NCI-H2227 treated with DMSO at 0.1 percent for 48 hours (cell line): Measurements from ENCODE around the gene SETD7.
"Not testable (repeated sequence)": the region's sequence is repeated elsewhere in the genome, so short reads cannot be mapped to it uniquely, and the experiment has no call there.

Source experiments
- DNase-seq: peaks from one replicate; lab custom pipeline; 2025; lab: John Stamatoyannopoulos, UW

SETD7 gene

GRCh38 chr4:139465922-139466321, 90.1 kb downstream of the SETD7 start:
- no peak for DNase-seq

GRCh38 chr4:139464512-139464911, 91.5 kb downstream of the SETD7 start:
- DNase-seq = not testable (repeated sequence)

DNA sequence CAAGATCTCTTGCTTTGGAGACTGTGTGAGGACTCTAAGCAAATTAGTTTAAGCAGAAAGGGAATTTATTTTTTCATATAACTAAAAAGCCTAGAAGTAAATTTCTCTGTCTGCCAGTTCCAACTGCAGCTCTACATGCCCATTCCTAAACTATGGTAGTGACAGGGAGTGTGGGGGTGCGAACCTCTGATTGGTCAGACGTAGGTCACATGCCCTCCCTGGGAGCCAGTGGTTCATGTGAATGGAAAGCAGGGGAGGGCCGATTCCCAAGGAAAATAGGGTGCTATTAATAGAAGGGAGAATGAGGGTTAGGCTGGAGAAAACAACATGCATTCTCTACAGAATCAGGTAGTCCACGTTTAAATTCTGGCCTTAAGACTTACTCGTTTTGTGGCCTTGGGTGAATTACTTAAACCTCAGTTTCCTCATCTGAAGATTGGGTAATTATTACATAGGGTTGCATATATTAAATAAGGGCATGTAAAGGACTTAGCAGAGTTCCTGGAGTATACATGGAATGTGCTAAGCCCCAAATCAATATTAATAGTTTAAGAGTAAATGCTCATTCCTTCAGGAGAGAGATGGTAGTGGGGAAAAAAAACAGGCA, 94.9 kb downstream of the SETD7 start:
- no peak for DNase-seq

DNA sequence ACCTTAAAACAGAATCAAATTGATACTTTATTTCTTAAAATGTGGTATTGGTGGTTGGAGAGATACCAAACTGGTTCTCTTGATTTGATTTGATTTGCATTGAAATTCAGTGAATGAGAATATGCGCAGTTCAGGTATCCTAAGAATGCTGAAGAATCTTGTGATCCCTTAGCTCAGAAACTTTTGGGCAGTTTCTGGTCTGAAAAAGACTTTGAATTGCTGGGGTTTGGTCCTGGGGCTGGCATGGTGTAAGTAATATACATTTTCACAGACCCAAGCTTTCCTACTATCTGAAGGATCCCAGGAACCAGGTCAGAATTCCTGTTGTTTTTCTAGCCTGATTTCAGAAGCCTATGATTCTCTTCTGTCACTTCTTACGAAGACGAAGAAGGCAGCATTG, 95.5 kb downstream of the SETD7 start:
- DNase-seq = no peak

GRCh38 chr4:139458999-139459398, 97.0 kb downstream of the SETD7 start:
- DNase-seq = no peak

DNA sequence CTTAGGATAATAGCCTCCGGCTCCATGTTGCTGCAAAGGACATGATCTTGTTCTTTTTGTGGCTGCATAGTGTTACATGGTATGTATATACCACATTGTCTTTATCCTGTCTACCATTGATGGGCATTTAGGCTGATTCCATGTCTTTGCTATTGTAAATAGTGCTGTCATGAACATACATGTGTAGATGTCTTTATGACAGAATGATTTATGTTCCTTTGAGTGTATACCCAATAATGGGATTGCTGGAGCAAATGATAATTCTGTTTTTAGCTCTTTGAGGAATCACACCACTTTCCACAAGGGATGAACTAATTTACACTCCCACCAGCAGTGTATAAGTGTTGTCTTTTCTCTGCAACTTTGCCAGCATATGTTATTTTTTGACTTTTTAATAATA, 97.5 kb downstream of the SETD7 start:
- no peak for DNase-seq

GRCh38 chr4:139457318-139457717, 98.7 kb downstream of the SETD7 start:
- DNase-seq = no peak

DNA sequence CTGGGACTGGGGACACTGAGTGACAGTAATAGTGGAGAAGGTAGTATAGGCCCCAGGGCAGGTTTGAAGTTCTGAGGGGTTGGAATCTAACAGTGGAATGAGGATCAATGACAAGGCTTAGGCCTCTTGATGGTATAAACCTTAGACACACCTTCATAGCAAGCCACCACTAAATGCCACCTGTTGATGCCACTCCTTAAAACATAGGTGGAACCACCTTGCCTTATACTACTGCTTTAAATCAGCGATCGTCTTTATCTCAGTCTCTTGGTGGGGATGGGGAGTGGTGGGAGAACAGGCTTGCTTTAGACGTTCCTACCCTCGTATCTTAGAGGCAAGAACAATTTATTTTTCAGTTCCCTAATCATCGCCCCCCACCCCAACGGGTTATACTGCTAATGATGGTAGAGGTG, 100.9 kb downstream of the SETD7 start:
- DNase-seq = no peak

- DNase-seq = no peak
These were observed 101.6 kb downstream of the SETD7 start, which contains the start of gene RAB33B for GRCh38 chr4:139454111-139455045. TSS of gene RAB33B (plus strand) at chr4:139454121. CDS start at chr4:139454196, 75 bp downstream.

- DNase-seq = peak; percentile 86
These were observed 102.5 kb downstream of the SETD7 start for GRCh38 chr4:139453371-139454110.

- peak; percentile 78 for DNase-seq
These were observed 103.0 kb downstream of the SETD7 start for GRCh38 chr4:139453041-139453370.

DNA sequence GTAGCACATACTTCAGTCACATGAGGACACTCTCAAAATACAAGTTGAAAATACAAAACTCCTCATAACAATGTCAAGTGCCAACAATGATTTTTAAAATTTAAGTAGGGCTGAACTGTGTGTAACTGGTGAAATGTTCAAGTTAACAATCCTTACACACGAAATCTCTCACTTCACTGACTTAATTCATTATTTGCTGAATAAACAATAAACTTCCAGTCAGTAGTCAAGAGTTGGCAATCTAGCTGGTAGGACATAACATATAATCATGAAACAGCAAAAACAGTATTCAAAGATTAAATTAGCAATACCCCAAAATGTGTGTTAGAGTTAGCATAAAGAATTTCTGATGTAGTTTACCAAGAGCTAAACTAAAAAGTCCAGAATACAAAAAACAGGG, 104.0 kb downstream of the SETD7 start:
- no peak for DNase-seq

GRCh38 chr4:139450586-139450985, 105.4 kb downstream of the SETD7 start:
- no peak for DNase-seq

DNA sequence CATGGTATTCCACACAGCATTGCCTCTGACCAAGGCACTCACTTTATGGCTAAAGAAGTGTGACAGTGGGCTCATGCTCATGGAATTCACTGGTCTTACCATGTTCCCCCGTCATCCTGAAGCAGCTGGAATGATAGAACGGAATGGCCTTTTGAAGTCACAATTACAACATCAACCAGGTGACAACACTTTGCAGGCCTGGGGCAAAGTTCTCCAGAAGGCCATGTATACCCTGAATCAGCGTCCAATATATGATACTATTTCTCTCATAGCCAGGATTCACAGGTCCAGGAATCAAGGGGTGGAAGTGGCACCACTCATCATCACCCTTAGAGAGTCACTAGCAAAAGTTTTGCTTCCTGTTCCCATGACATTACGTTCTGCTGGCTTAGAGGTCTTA, 108.9 kb downstream of the SETD7 start:
- not testable (repeated sequence) for DNase-seq
